IMR-90 (cell line): ENCODE data around the gene RNF148. TPM values are rescaled to one million over a fixed set of nuclear protein-coding genes. Genes with fewer than 3 reads are reported as not detected.

ENCODE experiments used
- ATAC-seq: fragments of 200-7000 bp; cut with Tn5 transposase; 2 replicates; pipeline ENCODE4 v1.9.1; 2020; ENCODE audit warnings: low read depth, mild to moderate bottlenecking, moderate library complexity
- BruUV-seq: library from RNA; stranded (reverse); fragments of 400-500 nt; replicated peaks from 2 replicates; lab custom pipeline; 2021; lab: Mats Ljungman, UMichigan
- CTCF ChIA-PET: fragments of 300-600 bp; formaldehyde crosslinking; extraction: SDS; loops from one replicate; lab custom pipeline; 2021; ENCODE audit warnings: antibody characterized with exemption; lab: Yijun Ruan, JAX
- POLR2A ChIA-PET: fragments of 300-600 bp; sonication (Branson Sonifier 250); formaldehyde crosslinking; loops from one replicate; lab custom pipeline; 2022; ENCODE audit warnings: antibody characterized with exemption; ENCODE audit not compliant: unreplicated experiment; lab: Charles Lee
- DNase-seq: peaks from one replicate; pipeline ENCODE4 v3.0.0; 2013
- H2AFZ ChIP-seq: replicated peaks from 2 replicates; pipeline ENCODE3; 2013; ENCODE audit warnings: low read length, mild to moderate bottlenecking; ENCODE audit not compliant: poor library complexity
- H2AK5ac ChIP-seq: 2 replicates; pipeline ENCODE4 v1.6.1; 2013; ENCODE audit warnings: low read depth, low read length, inconsistent platforms
- H2AK9ac ChIP-seq: replicated peaks from 2 replicates; pipeline ENCODE3; 2013; ENCODE audit warnings: mild to moderate bottlenecking, low read depth, low read length, moderate library complexity; ENCODE audit not compliant: poor library complexity
- H2BK120ac ChIP-seq: 2 replicates; pipeline ENCODE4 v1.6.1; 2013; ENCODE audit warnings: low read depth, low read length, inconsistent platforms
- H2BK15ac ChIP-seq: 3 replicates; pipeline ENCODE4 v1.6.1; 2013; ENCODE audit warnings: low read depth, low read length, inconsistent platforms
- H2BK20ac ChIP-seq: 2 replicates; pipeline ENCODE4 v1.6.1; 2013; ENCODE audit warnings: low read depth, mild to moderate bottlenecking, inconsistent platforms, low read length, moderate library complexity
- H2BK5ac ChIP-seq: 2 replicates; pipeline ENCODE4 v1.6.1; 2013; ENCODE audit warnings: mild to moderate bottlenecking, low read depth, low read length, inconsistent platforms; ENCODE audit not compliant: poor library complexity, severe bottlenecking
- H3K14ac ChIP-seq: replicated peaks from 2 replicates; pipeline ENCODE4 v1.6.1; 2013; ENCODE audit warnings: low read depth, low read length, inconsistent platforms
- H3K18ac ChIP-seq: 2 replicates; pipeline ENCODE4 v1.6.1; 2013; ENCODE audit warnings: low read depth, low read length, control low read depth
- H3K23ac ChIP-seq: 2 replicates; pipeline ENCODE4 v1.6.1; 2013; ENCODE audit warnings: low read depth, low read length, inconsistent platforms
- H3K27ac ChIP-seq: 2 replicates; pipeline ENCODE4 v1.5.1; 2013; ENCODE audit warnings: mild to moderate bottlenecking, control low read depth, low read length; ENCODE audit not compliant: insufficient read depth
- H3K27me3 ChIP-seq: 2 replicates; pipeline ENCODE4 v1.6.1; 2013; ENCODE audit warnings: low read length; ENCODE audit not compliant: control insufficient read depth, insufficient read depth
- H3K36me3 ChIP-seq: 2 replicates; pipeline ENCODE4 v1.6.1; 2013; ENCODE audit warnings: low read length, mixed read lengths; ENCODE audit not compliant: control insufficient read depth, insufficient read depth
- H3K4ac ChIP-seq: 2 replicates; pipeline ENCODE4 v1.6.1; 2013; ENCODE audit warnings: low read depth, low read length, inconsistent platforms
- H3K4me1 ChIP-seq: 2 replicates; pipeline ENCODE4 v1.6.1; 2013; ENCODE audit warnings: low read length, mixed read lengths; ENCODE audit not compliant: control insufficient read depth, insufficient read depth
- H3K4me2 ChIP-seq: 2 replicates; pipeline ENCODE4 v1.6.1; 2013; ENCODE audit warnings: low read depth, mild to moderate bottlenecking, control low read depth, low read length, moderate library complexity
- H3K4me3 ChIP-seq: 2 replicates; pipeline ENCODE4 v1.5.1; 2013; ENCODE audit warnings: low read depth, mild to moderate bottlenecking, control low read depth, low read length, moderate library complexity; ENCODE audit not compliant: insufficient read depth
- H3K56ac ChIP-seq: 2 replicates; pipeline ENCODE4 v1.6.1; 2013; ENCODE audit warnings: low read length, inconsistent platforms; ENCODE audit not compliant: insufficient read depth; ENCODE audit errors: extremely low read depth
- H3K79me1 ChIP-seq, 2 experiments: 2 replicates each; pipeline ENCODE4 v1.6.1; 2013; ENCODE audit warnings: low read length in 2 of 2, inconsistent platforms in 1 of 2, low read depth in 1 of 2
- H3K9ac ChIP-seq: 2 replicates; pipeline ENCODE4 v1.6.1; 2013; ENCODE audit warnings: low read depth, low read length, control low read depth
- H3K9me1 ChIP-seq: 2 replicates; pipeline ENCODE4 v1.6.1; 2013; ENCODE audit warnings: low read length, inconsistent platforms; ENCODE audit not compliant: insufficient read depth
- H3K9me3 ChIP-seq: 2 replicates; pipeline ENCODE4 v1.6.1; 2013; ENCODE audit warnings: low read length; ENCODE audit not compliant: control insufficient read depth, insufficient read depth
- H4K20me1 ChIP-seq: 2 replicates; pipeline ENCODE4 v1.6.1; 2013; ENCODE audit warnings: low read length, inconsistent platforms; ENCODE audit not compliant: insufficient read depth
- H4K5ac ChIP-seq: 2 replicates; pipeline ENCODE4 v1.6.1; 2013; ENCODE audit warnings: mild to moderate bottlenecking, low read depth, low read length, control low read depth
- H4K8ac ChIP-seq, 2 experiments: 2 replicates each; pipeline ENCODE4 v1.6.1; 2013; ENCODE audit warnings: low read depth in 2 of 2, low read length in 2 of 2, control low read depth in 1 of 2, inconsistent platforms in 1 of 2
- H4K91ac ChIP-seq: 2 replicates; pipeline ENCODE4 v1.6.1; 2013; ENCODE audit warnings: low read depth, low read length, inconsistent platforms; ENCODE audit not compliant: insufficient read depth
- CTCF ChIP-seq: conservative IDR thresholded peaks from 2 replicates; pipeline ENCODE4 v1.5.1; 2012; ENCODE audit warnings: mild to moderate bottlenecking, low read depth, low read length, improper control_type of control experiment
- ELK1 ChIP-seq: fragments of 150-350 bp; IDR thresholded peaks from 2 replicates; pipeline ENCODE4 v1.6.1; 2016; ENCODE audit warnings: low read depth, mild to moderate bottlenecking, low read length, moderate library complexity, borderline replicate concordance
- FOS ChIP-seq: fragments of 150-350 bp; IDR thresholded peaks from 2 replicates; pipeline ENCODE4 v1.6.1; 2016; ENCODE audit warnings: low read depth, low read length
- MAFK ChIP-seq: IDR thresholded peaks from 2 replicates; pipeline ENCODE4 v1.6.1; 2012; ENCODE audit warnings: low read depth, low read length, improper control_type of control experiment
- MAZ ChIP-seq: IDR thresholded peaks from 2 replicates; pipeline ENCODE4 v1.6.1; 2012; ENCODE audit warnings: low read depth, mild to moderate bottlenecking, low read length, improper control_type of control experiment, moderate library complexity, borderline replicate concordance
- MXI1 ChIP-seq: IDR thresholded peaks from 2 replicates; pipeline ENCODE4 v1.6.1; 2012; ENCODE audit warnings: low read depth, mild to moderate bottlenecking, low read length, moderate library complexity, borderline replicate concordance
- NFE2L2 ChIP-seq: fragments of 150-350 bp; IDR thresholded peaks from 2 replicates; pipeline ENCODE4 v1.6.1; 2016; ENCODE audit warnings: low read depth, mild to moderate bottlenecking, low read length
- POLR2A ChIP-seq: IDR thresholded peaks from 2 replicates; pipeline ENCODE4 v1.6.1; 2012; ENCODE audit warnings: mild to moderate bottlenecking, low read depth, low read length
- RCOR1 ChIP-seq: IDR thresholded peaks from 2 replicates; pipeline ENCODE4 v1.6.1; 2012; ENCODE audit warnings: mild to moderate bottlenecking, low read length, improper control_type of control experiment; ENCODE audit not compliant: insufficient replicate concordance
- WGBS, 2 experiments: methylation state at CpG; one replicate each; pipeline versions ENCODE4 v1.1.5 to v1.1.7; 2013; ENCODE audit warnings: missing lambda C conversion rate in 2 of 2; ENCODE audit not compliant: insufficient read length in 1 of 2; ENCODE audit errors: extremely low coverage in 2 of 2; 5-methylcytosine and 5-hydroxymethylcytosine counted together
- dilution Hi-C: fragments of 300-500 bp; cut with HindIII; formaldehyde crosslinking; loops from one replicate; pipeline ENCODE4 v1.14.3; 2018; ENCODE audit warnings: low sequenced_read_pairs; ENCODE audit not compliant: unreplicated experiment
- in situ Hi-C: fragments of 300-500 bp; cut with MboI; formaldehyde crosslinking; loops from 3 replicates; pipeline ENCODE4 v1.14.3; 2019; ENCODE audit warnings: low sequenced_read_pairs, inconsistent platforms, mixed read lengths
- intact Hi-C: fragments of 100-400 bp; cut with micrococcal nuclease; formaldehyde crosslinking; loops from 2 replicates; pipeline ENCODE4 v1.10.0; 2022
- polyA plus RNA-seq, 3 experiments: library from polyadenylated mRNA; depleted of rRNA; stranded (reverse); fragments of >200 nt; gene quantifications; 2 replicates each; pipeline ENCODE4 v1.2.3, GENCODE V29; 2012; ENCODE audit warnings: low replicate concordance in 1 of 3
- total RNA-seq: library from RNA; depleted of rRNA; stranded (reverse); fragments of >200 nt; gene quantifications from 2 replicates; pipeline ENCODE4 v1.2.3, GENCODE V29; 2012

RNF148 gene
- total and polyA plus RNA-seq, 2 of the 4 experiments (the other 2 are of a cell fraction): not detected

GRCh38 chr7:122694697-122695096 lies 8.0 kb downstream of the RNF148 start:
- Histone ChIP-seq H3K23ac (no peak overlapping the region), H4K5ac (no peak overlapping the region), H4K8ac (no peak overlapping the region), H3K27me3 (no peaks in the 10 kb centered on the region), H3K79me1 (no peaks in the 10 kb centered on the region), H3K9me3 (peaks cover 15% of the 10 kb centered on the region), H2BK15ac (no peak overlapping the region), H3K4me3 (no peak overlapping the region), H4K20me1 (no peaks in the 10 kb centered on the region), H3K36me3 (no peaks in the 10 kb centered on the region), H3K4ac (no peak overlapping the region), H3K14ac (no peak overlapping the region), H3K4me1 (no peaks in the 10 kb centered on the region), H2BK120ac (no peak overlapping the region), H3K9ac (no peak overlapping the region), H2BK20ac (no peak overlapping the region), H3K18ac (no peak overlapping the region), H2AK9ac (no peak overlapping the region), H3K4me2 (no peak overlapping the region), H4K91ac (no peak overlapping the region), H2AK5ac (no peak overlapping the region), H3K9me1 (no peaks in the 10 kb centered on the region), H2BK5ac (no peak overlapping the region), H3K27ac (no peak overlapping the region), H2AFZ (no peak overlapping the region), H3K56ac (no peak overlapping the region)
- no TSS peak for BruUV-seq
- intact Hi-C loops (no loop called here), in situ Hi-C loops (no loop called here), dilution Hi-C loops (no loop called here)
- TF ChIP-seq MAZ (no peak), POLR2A (no peak), RCOR1 (no peak), MXI1 (no peak), CTCF (no peak), ELK1 (no peak), FOS (no peak), MAFK (no peak), NFE2L2 (no peak)
- no CpG with 5 or more reads among the region's 2 CpGs for WGBS, 2 experiments
- ATAC-seq (no peak), DNase-seq (no peak)
- ChIA-PET CTCF (no interaction called here), POLR2A (no interaction called here)
